Uterus (tissue), 2 donors: ENCODE measurements around the gene GLMP.

ENCODE experiments used
- POLR2A ChIP-seq, 2 donors: fragments of 450-650 bp; IDR thresholded peaks; one replicate each; pipeline ENCODE4 v1.6.1; 2016; ENCODE audit warnings: antibody characterized with exemption in 2 of 2, mild to moderate bottlenecking in 1 of 2, moderate library complexity in 1 of 2
- TF ChIP-seq, protein P1 (sequence below), 4 experiments: fragments of 200-600 bp in 2 of 4; fragments of 450-650 bp in 2 of 4; sonication (generic) in 2 of 4; IDR thresholded peaks; one replicate each; pipeline ENCODE4 v1.5.1; 2016 to 2019; ENCODE audit warnings: antibody characterized with exemption in 4 of 4, mild to moderate bottlenecking in 2 of 4, moderate library complexity in 1 of 4

DNA sequence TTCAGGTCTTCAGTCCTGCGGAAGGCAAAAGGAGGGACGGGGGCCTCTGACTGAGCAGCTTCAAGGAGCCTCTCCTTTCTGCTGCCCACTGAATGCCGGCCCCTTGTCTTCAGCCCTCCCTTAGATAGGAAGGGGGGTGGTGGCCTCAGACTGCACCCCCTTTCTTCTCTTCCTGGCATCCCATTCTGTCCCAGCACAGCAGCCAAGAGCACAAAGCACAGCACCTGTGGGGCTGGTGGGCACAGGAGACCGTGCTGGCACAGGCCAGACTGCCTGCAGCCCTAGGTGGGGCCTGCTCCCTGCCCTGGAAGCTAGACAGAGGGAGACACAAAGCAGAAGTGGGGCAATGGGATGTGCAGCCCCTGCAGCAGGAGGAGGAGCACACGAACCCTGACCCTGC, 45.9 kb downstream of the GLMP start:
- TF ChIP-seq, protein P1, sequence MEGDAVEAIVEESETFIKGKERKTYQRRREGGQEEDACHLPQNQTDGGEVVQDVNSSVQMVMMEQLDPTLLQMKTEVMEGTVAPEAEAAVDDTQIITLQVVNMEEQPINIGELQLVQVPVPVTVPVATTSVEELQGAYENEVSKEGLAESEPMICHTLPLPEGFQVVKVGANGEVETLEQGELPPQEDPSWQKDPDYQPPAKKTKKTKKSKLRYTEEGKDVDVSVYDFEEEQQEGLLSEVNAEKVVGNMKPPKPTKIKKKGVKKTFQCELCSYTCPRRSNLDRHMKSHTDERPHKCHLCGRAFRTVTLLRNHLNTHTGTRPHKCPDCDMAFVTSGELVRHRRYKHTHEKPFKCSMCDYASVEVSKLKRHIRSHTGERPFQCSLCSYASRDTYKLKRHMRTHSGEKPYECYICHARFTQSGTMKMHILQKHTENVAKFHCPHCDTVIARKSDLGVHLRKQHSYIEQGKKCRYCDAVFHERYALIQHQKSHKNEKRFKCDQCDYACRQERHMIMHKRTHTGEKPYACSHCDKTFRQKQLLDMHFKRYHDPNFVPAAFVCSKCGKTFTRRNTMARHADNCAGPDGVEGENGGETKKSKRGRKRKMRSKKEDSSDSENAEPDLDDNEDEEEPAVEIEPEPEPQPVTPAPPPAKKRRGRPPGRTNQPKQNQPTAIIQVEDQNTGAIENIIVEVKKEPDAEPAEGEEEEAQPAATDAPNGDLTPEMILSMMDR (IDR thresholded peaks at IDR 0.05): no peak
- no peak for TF ChIP-seq POLR2A (IDR thresholded peaks at IDR 0.05)
